Measurements from ENCODE around the gene TPBGL. TPM values are rescaled to one million over a fixed set of nuclear protein-coding genes. Genes with fewer than 3 reads are reported as not detected.
A peak's percentile ranks its signal among the peaks of the same experiment; 100 is the strongest.

Gene TPBGL
- total RNA-seq, 2 experiments from 2014 or later: 0.18 to 0.20 TPM

- no peak overlapping the region for H3K4me3 Mint-ChIP-seq
- ATAC-seq: no peak
- no peak overlapping the region for H3K27ac Mint-ChIP-seq
- ChIA-PET POLR2A (interaction anchor here (0.8 to 1.8 kb wide), 3 partner anchors 49 to 103 kb away, joined by 4 to 8 read pairs (median 4); no protein-coding TSS in a partner anchor), CTCF (interaction anchor here (0.6 to 13.4 kb wide), 37 partner anchors 9 to 1645 kb away, joined by 3 to 442 read pairs (median 5); partner anchors contain the start of gene TPBGL)
- H3K4me1 Mint-ChIP-seq (ENCODE audit: low read depth): peaks cover 26% of the 10 kb centered on the region
- H3K27me3 Mint-ChIP-seq: no peaks in the 10 kb centered on the region
- no peak for TF ChIP-seq CTCF (IDR thresholded peaks at IDR 0.05)
- H3K36me3 Mint-ChIP-seq (ENCODE audit: low read depth): no peaks in the 10 kb centered on the region
- intact Hi-C loops (cut with micrococcal nuclease): loop anchor here (1.0 to 5.0 kb wide), 2 partner anchors 46 to 103 kb away; no protein-coding TSS in a partner anchor
- DNase-seq: peak; percentile 1
- H3K9me3 Mint-ChIP-seq: no peaks in the 10 kb centered on the region
These were observed 40.3 kb downstream of the TPBGL start for GRCh38 chr11:75280770-75281468.

- no peaks in the 10 kb centered on the region for H3K36me3 Mint-ChIP-seq (ENCODE audit: low read depth)
- H3K4me1 Mint-ChIP-seq (ENCODE audit: low read depth): peaks cover 20% of the 10 kb centered on the region
- TF ChIP-seq CTCF (IDR thresholded peaks at IDR 0.05): no peak
- no peak overlapping the region for H3K27ac Mint-ChIP-seq
- CTCF ChIA-PET: interaction anchor here (0.6 to 13.4 kb wide), 5 partner anchors 11 to 1646 kb away, joined by 3 to 442 read pairs (median 9); partner anchors contain the start of gene TPBGL
- no peak for DNase-seq
- ATAC-seq: no peak
- no peak overlapping the region for H3K4me3 Mint-ChIP-seq
- H3K27me3 Mint-ChIP-seq: no peaks in the 10 kb centered on the region
- intact Hi-C loops (cut with micrococcal nuclease): loop anchor here (5.0 kb wide), 1 partner anchor 46 kb away; no protein-coding TSS in a partner anchor
- POLR2A ChIA-PET: interaction anchor here (1.8 kb wide), 1 partner anchor 49 kb away, joined by 4 read pairs; no protein-coding TSS in a partner anchor
- H3K9me3 Mint-ChIP-seq: no peaks in the 10 kb centered on the region
These were observed 41.0 kb downstream of the TPBGL start for GRCh38 chr11:75281469-75282095.

- TF ChIP-seq CTCF (IDR thresholded peaks at IDR 0.05): no peak
- ChIA-PET POLR2A (no interaction called here), CTCF (interaction anchor here (1.2 to 13.4 kb wide), 3 partner anchors 11 to 100 kb away, joined by 3 to 442 read pairs (median 45); no protein-coding TSS in a partner anchor)
- Mint-ChIP-seq H3K27ac (no peak overlapping the region), H3K4me1 (ENCODE audit: low read depth) (peaks cover 8% of the 10 kb centered on the region), H3K36me3 (ENCODE audit: low read depth) (no peaks in the 10 kb centered on the region), H3K9me3 (no peaks in the 10 kb centered on the region), H3K4me3 (no peak overlapping the region), H3K27me3 (no peaks in the 10 kb centered on the region)
- DNase-seq (no peak), ATAC-seq (no peak)
- intact Hi-C loops (cut with micrococcal nuclease): loop anchor here (5.0 kb wide), 1 partner anchor 44 kb away; no protein-coding TSS in a partner anchor
These were observed 42.9 kb downstream of the TPBGL start for GRCh38 chr11:75283391-75283931.

GRCh38 chr11:75285776-75286360, 45.3 kb downstream of the TPBGL start:
- ChIA-PET POLR2A (interaction anchor here (0.7 kb wide), 1 partner anchor 12 kb away, joined by 3 read pairs; no protein-coding TSS in a partner anchor), CTCF (interaction anchor here (1.0 to 1.5 kb wide), 3 partner anchors 10 to 99 kb away, joined by 3 to 4 read pairs (median 3); no protein-coding TSS in a partner anchor)
- ATAC-seq (no peak), DNase-seq (no peak)
- H3K36me3 Mint-ChIP-seq (ENCODE audit: low read depth): no peaks in the 10 kb centered on the region
- no peak overlapping the region for H3K4me3 Mint-ChIP-seq
- no peaks in the 10 kb centered on the region for H3K27me3 Mint-ChIP-seq
- H3K9me3 Mint-ChIP-seq: no peaks in the 10 kb centered on the region
- intact Hi-C loops (cut with micrococcal nuclease): no loop called here
- H3K4me1 Mint-ChIP-seq (ENCODE audit: low read depth): no peaks in the 10 kb centered on the region
- H3K27ac Mint-ChIP-seq: no peak overlapping the region
- no peak for TF ChIP-seq CTCF (IDR thresholded peaks at IDR 0.05)

Data from activated CD8-positive, alpha-beta T cell treated with anti-CD3 and anti-CD28 coated beads for 36 hours (primary cell).